ENCODE data around the gene NLRP9. TPM values are rescaled to one million over a fixed set of nuclear protein-coding genes. Genes with fewer than 3 reads are reported as not detected.

Gene NLRP9
- total and polyA plus RNA-seq, 2 of the 13 experiments (the other 11 are each of a cell fraction or from before 2014, with no cell fraction given): not detected

GRCh38 chr19:55690769-55691545 is 47.2 kb downstream of the NLRP9 start:
- FAIRE-seq: no peak
- H3K9ac ChIP-seq (ENCODE audit: insufficient read depth, low read depth, low read length): no peak overlapping the region
- TF ChIP-seq AGO2 (optimal IDR thresholded peaks at IDR 0.05; ENCODE audit: low read depth, low read length) (peak; percentile 16), RBFOX2 (IDR thresholded peaks at IDR 0.05; ENCODE audit: low read depth, low read length) (peak; percentile 35; the same call in 1 of the 2 replicates), IKZF5 (CRISPR knock-in tag; IDR thresholded peaks at IDR 0.05) (no peak), ZBTB3 (CRISPR knock-in tag; IDR thresholded peaks at IDR 0.05; ENCODE audit: borderline replicate concordance, low read depth) (no peak)
- over 99% methylated on average over 30 of the region's 31 CpGs for WGBS (ENCODE audit: low lambda C conversion rate)
- peaks cover 24 to 61% of the 10 kb centered on the region in 2 experiments; a peak in 4 of 5 replicates for H3K36me3 ChIP-seq (replicated peaks in 1 of 2; ENCODE audit: control insufficient read depth in 1 of 2, insufficient read depth in 2 of 2, low read length in 2 of 2)
- intact Hi-C loops (cut with micrococcal nuclease; ENCODE audit: unreplicated experiment) (no loop called here), in situ Hi-C loops (cut with HindIII; ENCODE audit: extremely low pct_ligation_motif_present, low pct_unique_long_range_greater_than_20kb) (no loop called here)
- no peaks in the 10 kb centered on the region for H4K20me1 ChIP-seq (ENCODE audit: insufficient read depth, low read length)
- peaks cover 4% of the 10 kb centered on the region for H3K79me2 ChIP-seq (ENCODE audit: insufficient read depth, low read length)
- no TSS peak for BruUV-seq (replicated peaks)
- H2AFZ ChIP-seq (ENCODE audit: low read length): no peak overlapping the region
- no peak overlapping the region for H3K4me3 ChIP-seq (replicated peaks in 1 of 3; ENCODE audit: insufficient read depth in 1 of 3, low read depth in 2 of 3, low read length in 3 of 3)
- no peak overlapping the region for H3K4me2 ChIP-seq (ENCODE audit: low read depth, low read length)
- H3K9me3 ChIP-seq (ENCODE audit: low read length): no peaks in the 10 kb centered on the region
- ChIA-PET POLR2A (no interaction called here), CTCF (ENCODE audit: low intra/inter-chr PET ratio, low total read pairs) (no interaction called here)
- H3K4me1 ChIP-seq (ENCODE audit: insufficient read depth, low read length): peaks cover 20% of the 10 kb centered on the region; the same call in 1 of the 2 replicates
- H3K27me3 ChIP-seq (ENCODE audit: control insufficient read depth in 1 of 2, insufficient read depth in 2 of 2, low read length in 2 of 2): no peaks in the 10 kb centered on the region
- DNase-seq (ENCODE audit: low spot score): no peak
- ATAC-seq: no peak
- H3K27ac ChIP-seq (ENCODE audit: extremely low read length, insufficient read depth, low read length): no peak overlapping the region

GRCh38 chr19:55690109-55690768 is 48.0 kb downstream of the NLRP9 start:
- no peak for DNase-seq (ENCODE audit: low spot score)
- peaks cover 12% of the 10 kb centered on the region for H3K79me2 ChIP-seq (ENCODE audit: insufficient read depth, low read length)
- peaks cover 23% of the 10 kb centered on the region; the same call in 1 of the 2 replicates for H3K4me1 ChIP-seq (ENCODE audit: insufficient read depth, low read length)
- no peak overlapping the region for H3K4me3 ChIP-seq (replicated peaks in 1 of 3; ENCODE audit: insufficient read depth in 1 of 3, low read depth in 2 of 3, low read length in 3 of 3)
- H4K20me1 ChIP-seq (ENCODE audit: insufficient read depth, low read length): no peaks in the 10 kb centered on the region
- in situ Hi-C loops (cut with HindIII; ENCODE audit: extremely low pct_ligation_motif_present, low pct_unique_long_range_greater_than_20kb) (no loop called here), intact Hi-C loops (cut with micrococcal nuclease; ENCODE audit: unreplicated experiment) (no loop called here)
- H3K36me3 ChIP-seq (replicated peaks in 1 of 2; ENCODE audit: control insufficient read depth in 1 of 2, insufficient read depth in 2 of 2, low read length in 2 of 2): peaks cover 23 to 65% of the 10 kb centered on the region in 2 experiments; a peak in 4 of 5 replicates
- H3K27me3 ChIP-seq (ENCODE audit: control insufficient read depth in 1 of 2, insufficient read depth in 2 of 2, low read length in 2 of 2): no peaks in the 10 kb centered on the region
- CTCF ChIA-PET (ENCODE audit: low intra/inter-chr PET ratio, low total read pairs): no interaction called here
- BruUV-seq (replicated peaks): no TSS peak
- 100% methylated on average over 10 of the region's 25 CpGs for WGBS (ENCODE audit: low lambda C conversion rate)
- no peak overlapping the region for H3K9ac ChIP-seq (ENCODE audit: insufficient read depth, low read depth, low read length)
- no peak for FAIRE-seq
- H3K9me3 ChIP-seq (ENCODE audit: low read length): no peaks in the 10 kb centered on the region
- H2AFZ ChIP-seq (ENCODE audit: low read length): no peak overlapping the region
- ATAC-seq: no peak
- no peak overlapping the region for H3K27ac ChIP-seq (ENCODE audit: extremely low read length, insufficient read depth, low read length)
- POLR2A ChIA-PET: no interaction called here
- H3K4me2 ChIP-seq (ENCODE audit: low read depth, low read length): no peak overlapping the region
- TF ChIP-seq HMGXB4 (CRISPR knock-in tag; IDR thresholded peaks at IDR 0.05; ENCODE audit: borderline replicate concordance in 1 of 2, low read depth in 1 of 2) (no peak), TFAP4 (IDR thresholded peaks at IDR 0.05; ENCODE audit: borderline replicate concordance, low read depth) (no peak), ZNF282 (IDR thresholded peaks at IDR 0.05; ENCODE audit: partially characterized antibody) (no peak)
